GM23338 (cell line): ENCODE results near the gene RAB11FIP4. TPM values are rescaled to one million over a fixed set of nuclear protein-coding genes. Genes with fewer than 3 reads are reported as not detected.

Experiments
- ATAC-seq: fragments of 200-7000 bp; cut with Tn5 transposase; 3 replicates; pipeline ENCODE4 v1.9.1; 2020
- DNase-seq: peaks from one replicate; pipeline ENCODE4 v3.0.0-alpha.2; 2015; ENCODE audit warnings: low spot score
- H2AFZ ChIP-seq: fragments of 200-600 bp; sonication (generic); 2 replicates; pipeline ENCODE4 v1.8.0; 2016; ENCODE audit warnings: antibody characterized with exemption, mild to moderate bottlenecking, moderate library complexity
- H3F3A ChIP-seq: fragments of 200-600 bp; sonication (generic); replicated peaks from 2 replicates; pipeline ENCODE4 v1.8.0; 2017; ENCODE audit warnings: antibody characterized with exemption, mixed run types, low read depth
- H3K27ac ChIP-seq: fragments of 200-600 bp; sonication (generic); 2 replicates; pipeline ENCODE4 v1.6.1; 2016; ENCODE audit warnings: low read depth
- H3K27me3 ChIP-seq: fragments of 200-600 bp; sonication (generic); 2 replicates; pipeline ENCODE4 v1.8.0; 2016; ENCODE audit warnings: mild to moderate bottlenecking, mixed run types, moderate library complexity; ENCODE audit not compliant: insufficient read depth
- H3K36me3 ChIP-seq: fragments of 200-600 bp; sonication (generic); 2 replicates; pipeline ENCODE4 v1.8.0; 2016; ENCODE audit warnings: mild to moderate bottlenecking; ENCODE audit not compliant: insufficient read depth
- H3K4me1 ChIP-seq: fragments of 200-600 bp; sonication (generic); 2 replicates; pipeline ENCODE4 v1.8.0; 2016; ENCODE audit warnings: mild to moderate bottlenecking, moderate library complexity; ENCODE audit not compliant: insufficient read depth
- H3K4me2 ChIP-seq: fragments of 200-600 bp; sonication (generic); 2 replicates; pipeline ENCODE4 v1.7.1; 2017; ENCODE audit warnings: mixed run types
- H3K4me3 ChIP-seq: fragments of 200-600 bp; sonication (generic); 2 replicates; pipeline ENCODE4 v1.6.1; 2016; ENCODE audit warnings: mixed run types
- H3K79me2 ChIP-seq: fragments of 200-600 bp; sonication (generic); replicated peaks from 2 replicates; pipeline ENCODE4 v1.8.0; 2017; ENCODE audit warnings: mild to moderate bottlenecking; ENCODE audit not compliant: insufficient read depth
- H3K9me2 ChIP-seq: fragments of 200-600 bp; sonication (generic); 2 replicates; pipeline ENCODE4 v1.8.0; 2017; ENCODE audit not compliant: insufficient read depth
- H4K20me1 ChIP-seq: fragments of 200-600 bp; sonication (generic); replicated peaks from 2 replicates; pipeline ENCODE4 v1.8.0; 2017; ENCODE audit warnings: mild to moderate bottlenecking; ENCODE audit not compliant: insufficient read depth
- H3K27ac Mint-ChIP-seq: 2 replicates; pipeline ENCODE4 v1.8.0; 2020; ENCODE audit warnings: inconsistent platforms, mild to moderate bottlenecking, moderate library complexity, mixed read lengths
- H3K27me3 Mint-ChIP-seq: 3 replicates; pipeline ENCODE4 v1.8.0; 2022; ENCODE audit warnings: low read depth, mild to moderate bottlenecking, moderate library complexity, mixed read lengths, inconsistent platforms; ENCODE audit not compliant: insufficient read depth, poor library complexity
- H3K36me3 Mint-ChIP-seq: 3 replicates; pipeline ENCODE4 v1.8.0; 2021; ENCODE audit warnings: low read depth, mild to moderate bottlenecking, inconsistent platforms, moderate library complexity, mixed read lengths
- H3K4me1 Mint-ChIP-seq: 3 replicates; pipeline ENCODE4 v1.8.0; 2020; ENCODE audit warnings: mild to moderate bottlenecking, inconsistent platforms, mixed read lengths
- H3K4me3 Mint-ChIP-seq: 3 replicates; pipeline ENCODE4 v1.8.0; 2021; ENCODE audit warnings: moderate library complexity, mild to moderate bottlenecking, inconsistent platforms, mixed read lengths
- H3K9me3 Mint-ChIP-seq: 3 replicates; pipeline ENCODE4 v1.8.0; 2020; ENCODE audit warnings: moderate library complexity, mild to moderate bottlenecking, inconsistent platforms, mixed read lengths
- CREB1 ChIP-seq: fragments of 250-450 bp; sonication (Bioruptor Pico); IDR thresholded peaks from 2 replicates; pipeline ENCODE4 v1.5.0; 2020; ENCODE audit warnings: low read depth, mild to moderate bottlenecking, moderate library complexity
- EZH2 ChIP-seq: fragments of 200-600 bp; sonication (generic); IDR thresholded peaks from one replicate; pipeline ENCODE4 v1.8.0; 2017; ENCODE audit warnings: antibody characterized with exemption, mild to moderate bottlenecking, low read depth; ENCODE audit not compliant: unreplicated experiment
- STAT1 ChIP-seq: IDR thresholded peaks from one replicate; pipeline ENCODE4 v1.6.1; 2016; ENCODE audit warnings: antibody characterized with exemption; ENCODE audit not compliant: unreplicated experiment
- ZNF114 ChIP-seq: fragments of 250-450 bp; sonication (Bioruptor Pico); IDR thresholded peaks from 2 replicates; pipeline ENCODE4 v1.5.0; 2020; ENCODE audit warnings: mild to moderate bottlenecking, moderate library complexity
- polyA plus RNA-seq: library from polyadenylated mRNA; unstranded; fragments of >200 nt; fragmentation: Nextera tagmentation; extraction: Ambion mirVana; gene quantifications from 2 replicates; pipeline ENCODE4 v1.2.1, GENCODE V29; 2016
- total RNA-seq: library from RNA; depleted of rRNA; stranded (reverse); fragments of >200 nt; shearing (Covaris generic); gene quantifications from 2 replicates; pipeline ENCODE4 v1.2.3, GENCODE V29; 2014
- TF ChIP-seq, protein P1 (sequence below): fragments of 250-450 bp; sonication (Bioruptor Pico); IDR thresholded peaks from 2 replicates; pipeline ENCODE4 v1.5.0; 2020; ENCODE audit warnings: mild to moderate bottlenecking, moderate library complexity
- TF ChIP-seq, protein P2 (sequence below): IDR thresholded peaks from one replicate; pipeline ENCODE4 v1.6.1; 2018; ENCODE audit warnings: antibody characterized with exemption; ENCODE audit not compliant: unreplicated experiment

RAB11FIP4 gene
- total and polyA plus RNA-seq, 2 experiments from 2014 or later = 26.0 to 65.6 TPM

DNA sequence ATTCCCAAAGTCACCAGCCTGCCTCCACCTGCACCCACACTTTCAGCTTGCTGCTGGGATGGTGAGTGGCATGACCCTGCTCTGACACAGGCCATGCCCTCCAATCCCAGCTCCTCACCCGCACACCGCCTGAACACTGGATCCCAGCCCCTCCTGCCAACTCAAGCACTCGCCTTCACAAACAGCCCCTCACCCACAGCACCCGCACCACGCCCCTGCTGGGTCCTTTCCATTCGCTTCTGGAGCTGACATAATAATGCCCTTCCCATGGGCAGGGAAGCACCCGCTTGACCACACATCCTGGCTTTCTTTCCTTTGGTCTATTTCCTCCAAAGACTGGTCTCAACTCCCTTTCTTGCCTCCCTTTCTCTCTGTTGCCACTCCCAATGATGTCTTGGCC, 57.6 kb downstream of the RAB11FIP4 start (continued):
- TF ChIP-seq, protein P1, sequence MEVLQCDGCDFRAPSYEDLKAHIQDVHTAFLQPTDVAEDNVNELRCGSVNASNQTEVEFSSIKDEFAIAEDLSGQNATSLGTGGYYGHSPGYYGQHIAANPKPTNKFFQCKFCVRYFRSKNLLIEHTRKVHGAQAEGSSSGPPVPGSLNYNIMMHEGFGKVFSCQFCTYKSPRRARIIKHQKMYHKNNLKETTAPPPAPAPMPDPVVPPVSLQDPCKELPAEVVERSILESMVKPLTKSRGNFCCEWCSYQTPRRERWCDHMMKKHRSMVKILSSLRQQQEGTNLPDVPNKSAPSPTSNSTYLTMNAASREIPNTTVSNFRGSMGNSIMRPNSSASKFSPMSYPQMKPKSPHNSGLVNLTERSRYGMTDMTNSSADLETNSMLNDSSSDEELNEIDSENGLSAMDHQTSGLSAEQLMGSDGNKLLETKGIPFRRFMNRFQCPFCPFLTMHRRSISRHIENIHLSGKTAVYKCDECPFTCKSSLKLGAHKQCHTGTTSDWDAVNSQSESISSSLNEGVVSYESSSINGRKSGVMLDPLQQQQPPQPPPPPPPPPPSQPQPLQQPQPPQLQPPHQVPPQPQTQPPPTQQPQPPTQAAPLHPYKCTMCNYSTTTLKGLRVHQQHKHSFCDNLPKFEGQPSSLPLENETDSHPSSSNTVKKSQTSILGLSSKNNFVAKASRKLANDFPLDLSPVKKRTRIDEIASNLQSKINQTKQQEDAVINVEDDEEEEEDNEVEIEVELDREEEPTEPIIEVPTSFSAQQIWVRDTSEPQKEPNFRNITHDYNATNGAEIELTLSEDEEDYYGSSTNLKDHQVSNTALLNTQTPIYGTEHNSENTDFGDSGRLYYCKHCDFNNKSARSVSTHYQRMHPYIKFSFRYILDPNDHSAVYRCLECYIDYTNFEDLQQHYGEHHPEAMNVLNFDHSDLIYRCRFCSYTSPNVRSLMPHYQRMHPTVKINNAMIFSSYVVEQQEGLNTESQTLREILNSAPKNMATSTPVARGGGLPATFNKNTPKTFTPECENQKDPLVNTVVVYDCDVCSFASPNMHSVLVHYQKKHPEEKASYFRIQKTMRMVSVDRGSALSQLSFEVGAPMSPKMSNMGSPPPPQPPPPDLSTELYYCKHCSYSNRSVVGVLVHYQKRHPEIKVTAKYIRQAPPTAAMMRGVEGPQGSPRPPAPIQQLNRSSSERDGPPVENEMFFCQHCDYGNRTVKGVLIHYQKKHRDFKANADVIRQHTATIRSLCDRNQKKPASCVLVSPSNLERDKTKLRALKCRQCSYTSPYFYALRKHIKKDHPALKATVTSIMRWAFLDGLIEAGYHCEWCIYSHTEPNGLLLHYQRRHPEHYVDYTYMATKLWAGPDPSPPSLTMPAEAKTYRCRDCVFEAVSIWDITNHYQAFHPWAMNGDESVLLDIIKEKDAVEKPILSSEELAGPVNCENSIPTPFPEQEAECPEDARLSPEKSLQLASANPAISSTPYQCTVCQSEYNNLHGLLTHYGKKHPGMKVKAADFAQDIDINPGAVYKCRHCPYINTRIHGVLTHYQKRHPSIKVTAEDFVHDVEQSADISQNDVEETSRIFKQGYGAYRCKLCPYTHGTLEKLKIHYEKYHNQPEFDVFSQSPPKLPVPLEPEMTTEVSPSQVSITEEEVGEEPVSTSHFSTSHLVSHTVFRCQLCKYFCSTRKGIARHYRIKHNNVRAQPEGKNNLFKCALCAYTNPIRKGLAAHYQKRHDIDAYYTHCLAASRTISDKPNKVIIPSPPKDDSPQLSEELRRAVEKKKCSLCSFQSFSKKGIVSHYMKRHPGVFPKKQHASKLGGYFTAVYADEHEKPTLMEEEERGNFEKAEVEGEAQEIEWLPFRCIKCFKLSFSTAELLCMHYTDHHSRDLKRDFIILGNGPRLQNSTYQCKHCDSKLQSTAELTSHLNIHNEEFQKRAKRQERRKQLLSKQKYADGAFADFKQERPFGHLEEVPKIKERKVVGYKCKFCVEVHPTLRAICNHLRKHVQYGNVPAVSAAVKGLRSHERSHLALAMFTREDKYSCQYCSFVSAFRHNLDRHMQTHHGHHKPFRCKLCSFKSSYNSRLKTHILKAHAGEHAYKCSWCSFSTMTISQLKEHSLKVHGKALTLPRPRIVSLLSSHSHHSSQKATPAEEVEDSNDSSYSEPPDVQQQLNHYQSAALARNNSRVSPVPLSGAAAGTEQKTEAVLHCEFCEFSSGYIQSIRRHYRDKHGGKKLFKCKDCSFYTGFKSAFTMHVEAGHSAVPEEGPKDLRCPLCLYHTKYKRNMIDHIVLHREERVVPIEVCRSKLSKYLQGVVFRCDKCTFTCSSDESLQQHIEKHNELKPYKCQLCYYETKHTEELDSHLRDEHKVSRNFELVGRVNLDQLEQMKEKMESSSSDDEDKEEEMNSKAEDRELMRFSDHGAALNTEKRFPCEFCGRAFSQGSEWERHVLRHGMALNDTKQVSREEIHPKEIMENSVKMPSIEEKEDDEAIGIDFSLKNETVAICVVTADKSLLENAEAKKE (CRISPR knock-in tag) = no peak
- TF ChIP-seq STAT1 = no peak

DNA sequence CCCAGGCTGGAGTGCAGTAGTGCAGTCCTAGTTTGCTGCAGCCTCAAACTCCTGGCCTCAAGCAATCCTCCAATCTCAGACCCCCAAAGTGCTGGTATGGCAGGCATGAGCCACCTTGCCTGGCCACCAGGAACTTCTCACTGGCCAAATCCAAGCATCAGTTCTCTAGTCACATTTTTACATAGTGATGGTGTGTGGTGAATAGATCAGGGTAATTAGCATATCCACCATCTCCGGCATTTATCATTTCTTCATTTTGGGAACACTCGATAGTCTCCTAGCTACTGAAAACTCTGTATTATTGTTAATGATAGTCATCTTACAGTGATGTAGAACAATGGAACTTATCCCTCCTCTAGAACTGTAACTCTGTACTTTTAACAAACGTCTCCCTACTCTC, 58.3 kb downstream of the RAB11FIP4 start:
- H3K27ac ChIP-seq = no peak overlapping the region
- no peaks in the 10 kb centered on the region for H3F3A ChIP-seq
- H3K4me3 Mint-ChIP-seq = no peak overlapping the region
- no peaks in the 10 kb centered on the region for H3K27me3 ChIP-seq
- no peak overlapping the region for H2AFZ ChIP-seq
- no peaks in the 10 kb centered on the region for H3K9me3 Mint-ChIP-seq
- no peak overlapping the region for H3K27ac Mint-ChIP-seq
- no peak overlapping the region for H3K4me3 ChIP-seq
- no peaks in the 10 kb centered on the region for H3K36me3 ChIP-seq
- DNase-seq (no peak), ATAC-seq (no peak)
- no peak overlapping the region for H3K4me2 ChIP-seq
- H3K79me2 ChIP-seq = no peaks in the 10 kb centered on the region
- H3K9me2 ChIP-seq = no peaks in the 10 kb centered on the region
- H3K36me3 Mint-ChIP-seq = no peaks in the 10 kb centered on the region
- no peaks in the 10 kb centered on the region for H3K4me1 ChIP-seq
- no peaks in the 10 kb centered on the region for H4K20me1 ChIP-seq
- H3K4me1 Mint-ChIP-seq = peaks cover 15% of the 10 kb centered on the region
- peaks cover 11% of the 10 kb centered on the region for H3K27me3 Mint-ChIP-seq
- TF ChIP-seq, protein P2, sequence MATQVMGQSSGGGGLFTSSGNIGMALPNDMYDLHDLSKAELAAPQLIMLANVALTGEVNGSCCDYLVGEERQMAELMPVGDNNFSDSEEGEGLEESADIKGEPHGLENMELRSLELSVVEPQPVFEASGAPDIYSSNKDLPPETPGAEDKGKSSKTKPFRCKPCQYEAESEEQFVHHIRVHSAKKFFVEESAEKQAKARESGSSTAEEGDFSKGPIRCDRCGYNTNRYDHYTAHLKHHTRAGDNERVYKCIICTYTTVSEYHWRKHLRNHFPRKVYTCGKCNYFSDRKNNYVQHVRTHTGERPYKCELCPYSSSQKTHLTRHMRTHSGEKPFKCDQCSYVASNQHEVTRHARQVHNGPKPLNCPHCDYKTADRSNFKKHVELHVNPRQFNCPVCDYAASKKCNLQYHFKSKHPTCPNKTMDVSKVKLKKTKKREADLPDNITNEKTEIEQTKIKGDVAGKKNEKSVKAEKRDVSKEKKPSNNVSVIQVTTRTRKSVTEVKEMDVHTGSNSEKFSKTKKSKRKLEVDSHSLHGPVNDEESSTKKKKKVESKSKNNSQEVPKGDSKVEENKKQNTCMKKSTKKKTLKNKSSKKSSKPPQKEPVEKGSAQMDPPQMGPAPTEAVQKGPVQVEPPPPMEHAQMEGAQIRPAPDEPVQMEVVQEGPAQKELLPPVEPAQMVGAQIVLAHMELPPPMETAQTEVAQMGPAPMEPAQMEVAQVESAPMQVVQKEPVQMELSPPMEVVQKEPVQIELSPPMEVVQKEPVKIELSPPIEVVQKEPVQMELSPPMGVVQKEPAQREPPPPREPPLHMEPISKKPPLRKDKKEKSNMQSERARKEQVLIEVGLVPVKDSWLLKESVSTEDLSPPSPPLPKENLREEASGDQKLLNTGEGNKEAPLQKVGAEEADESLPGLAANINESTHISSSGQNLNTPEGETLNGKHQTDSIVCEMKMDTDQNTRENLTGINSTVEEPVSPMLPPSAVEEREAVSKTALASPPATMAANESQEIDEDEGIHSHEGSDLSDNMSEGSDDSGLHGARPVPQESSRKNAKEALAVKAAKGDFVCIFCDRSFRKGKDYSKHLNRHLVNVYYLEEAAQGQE = no peak
- no peak for TF ChIP-seq STAT1
- TF ChIP-seq CREB1 (CRISPR knock-in tag) = no peak
- TF ChIP-seq, protein P1 (CRISPR knock-in tag) = no peak
- no peak for TF ChIP-seq EZH2
- TF ChIP-seq ZNF114 (CRISPR knock-in tag) = no peak
